ENCODE data around the gene LYPLA2.

DNA sequence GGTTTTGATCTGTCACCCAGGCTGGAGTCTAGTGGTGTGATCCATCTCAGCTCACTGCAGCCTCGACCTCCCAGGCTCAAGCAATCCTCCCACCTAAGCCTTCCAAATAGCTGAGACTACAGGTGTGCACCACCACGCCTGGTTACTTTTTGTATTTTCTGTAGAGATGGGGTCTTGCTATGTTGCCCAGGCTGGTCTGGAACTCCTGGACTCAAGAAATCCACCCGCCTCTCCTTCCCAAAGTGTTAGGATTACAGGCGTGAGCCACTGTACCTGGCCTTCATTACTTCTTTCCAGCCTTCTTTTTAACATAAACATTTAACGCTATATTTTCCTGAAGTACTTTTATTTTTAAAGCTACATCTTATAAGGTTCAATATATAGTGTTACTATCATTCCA lies 52.7 kb downstream of the LYPLA2 start:
- TF ChIP-seq, protein P1, sequence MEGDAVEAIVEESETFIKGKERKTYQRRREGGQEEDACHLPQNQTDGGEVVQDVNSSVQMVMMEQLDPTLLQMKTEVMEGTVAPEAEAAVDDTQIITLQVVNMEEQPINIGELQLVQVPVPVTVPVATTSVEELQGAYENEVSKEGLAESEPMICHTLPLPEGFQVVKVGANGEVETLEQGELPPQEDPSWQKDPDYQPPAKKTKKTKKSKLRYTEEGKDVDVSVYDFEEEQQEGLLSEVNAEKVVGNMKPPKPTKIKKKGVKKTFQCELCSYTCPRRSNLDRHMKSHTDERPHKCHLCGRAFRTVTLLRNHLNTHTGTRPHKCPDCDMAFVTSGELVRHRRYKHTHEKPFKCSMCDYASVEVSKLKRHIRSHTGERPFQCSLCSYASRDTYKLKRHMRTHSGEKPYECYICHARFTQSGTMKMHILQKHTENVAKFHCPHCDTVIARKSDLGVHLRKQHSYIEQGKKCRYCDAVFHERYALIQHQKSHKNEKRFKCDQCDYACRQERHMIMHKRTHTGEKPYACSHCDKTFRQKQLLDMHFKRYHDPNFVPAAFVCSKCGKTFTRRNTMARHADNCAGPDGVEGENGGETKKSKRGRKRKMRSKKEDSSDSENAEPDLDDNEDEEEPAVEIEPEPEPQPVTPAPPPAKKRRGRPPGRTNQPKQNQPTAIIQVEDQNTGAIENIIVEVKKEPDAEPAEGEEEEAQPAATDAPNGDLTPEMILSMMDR (IDR thresholded peaks at IDR 0.05), result no peak
- TF ChIP-seq POLR2A (IDR thresholded peaks at IDR 0.05) (no peak), EP300 (IDR thresholded peaks at IDR 0.05) (no peak), POLR2AphosphoS5 (IDR thresholded peaks at IDR 0.05) (no peak)

Measured in gastroesophageal sphincter (tissue), 3 donors.